ENCODE results near the gene ERP44. TPM values are rescaled to one million over a fixed set of nuclear protein-coding genes. Genes with fewer than 3 reads are reported as not detected.

ERP44 gene
- total RNA-seq, 5 donors from 2014 or later (not counting 1 experiment from before 2014, with no cell fraction given) = 11.3 to 15.1 (median 12.5) TPM

- 90% methylated on average over 2 of the region's 6 CpGs for WGBS (ENCODE audit: insufficient coverage)
Observed at GRCh38 chr9:99931155-99931840, 167.5 kb downstream of the ERP44 start.

DNA sequence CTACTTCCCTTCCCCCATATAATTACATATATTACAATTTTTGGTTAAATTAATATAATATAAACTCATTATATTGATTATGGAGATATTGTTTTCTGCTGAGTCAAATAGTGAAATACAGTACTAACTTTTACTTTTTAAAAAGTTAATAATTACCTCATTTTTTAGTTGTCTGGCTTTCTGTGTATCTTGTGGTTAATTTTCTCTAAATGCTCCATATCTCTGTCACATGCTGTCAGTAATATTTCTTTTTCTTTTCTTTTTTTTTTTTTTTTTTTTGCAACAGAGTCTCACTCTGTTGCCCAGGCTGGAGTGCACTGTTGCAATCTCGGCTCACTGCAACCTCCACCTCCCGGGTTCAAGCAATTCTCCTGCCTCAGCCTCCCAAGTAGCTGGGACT is 169.1 kb downstream of the ERP44 start:
- H3K27me3 ChIP-seq (replicated peaks in 1 of 2; ENCODE audit: control insufficient read depth in 2 of 2, extremely low read depth in 1 of 2, insufficient read depth in 2 of 2, low read length in 1 of 2) = no peaks in the 10 kb centered on the region
- no peak overlapping the region for H3K4me3 ChIP-seq (ENCODE audit: control insufficient read depth in 1 of 2, extremely low read depth in 1 of 2, low read length in 1 of 2)
- H3K4me1 ChIP-seq (ENCODE audit: control insufficient read depth in 1 of 2, extremely low read depth in 1 of 2, insufficient read depth in 2 of 2, low read length in 2 of 2) = no peaks in the 10 kb centered on the region
- POLR2A ChIA-PET = no interaction called here
- peaks cover 57% of the 10 kb centered on the region for H3K36me3 Mint-ChIP-seq
- ATAC-seq (replicated peaks in 1 of 4) (no peak), DNase-seq (no peak)
- H3K27me3 Mint-ChIP-seq = no peaks in the 10 kb centered on the region
- peaks cover 0 to 13% (median 0%) of the 10 kb centered on the region in 3 donors for H3K9me3 Mint-ChIP-seq
- CTCF ChIA-PET = interaction anchor here in 1 of 2 donors (0.7 to 1.0 kb wide), 2 partner anchors 176 to 246 kb away, joined by 4 read pairs; no protein-coding TSS in a partner anchor
- H3K36me3 ChIP-seq (ENCODE audit: control insufficient read depth in 2 of 2, extremely low read depth in 1 of 2, insufficient read depth in 1 of 2, low read length in 1 of 2) = peaks cover 0 to 14% of the 10 kb centered on the region in 2 donors
- peaks cover 1% of the 10 kb centered on the region for H3K9me3 ChIP-seq
- no CpG with 5 or more reads among the region's 2 CpGs for WGBS (ENCODE audit: insufficient coverage)
- H3K27ac Mint-ChIP-seq = no peak overlapping the region
- no peak overlapping the region for H3K4me3 Mint-ChIP-seq
- H3K4me1 Mint-ChIP-seq = peaks cover 25 to 31% (median 27%) of the 10 kb centered on the region in 3 donors
- H3K27ac ChIP-seq (ENCODE audit: low read length) = no peak overlapping the region

More at GRCh38 chr9:99931155-99931840, 167.5 kb downstream of the ERP44 start:
- Histone ChIP-seq H3K9me3 (no peaks in the 10 kb centered on the region), H3K27ac (ENCODE audit: low read length) (no peak overlapping the region), H3K4me1 (ENCODE audit: control insufficient read depth in 1 of 2, extremely low read depth in 1 of 2, insufficient read depth in 2 of 2, low read length in 2 of 2) (no peaks in the 10 kb centered on the region), H3K4me3 (ENCODE audit: control insufficient read depth in 1 of 2, extremely low read depth in 1 of 2, low read length in 1 of 2) (no peak overlapping the region), H3K27me3 (replicated peaks in 1 of 2; ENCODE audit: control insufficient read depth in 2 of 2, extremely low read depth in 1 of 2, insufficient read depth in 2 of 2, low read length in 1 of 2) (no peaks in the 10 kb centered on the region), H3K36me3 (ENCODE audit: control insufficient read depth in 2 of 2, extremely low read depth in 1 of 2, insufficient read depth in 1 of 2, low read length in 1 of 2) (peaks cover 0 to 11% of the 10 kb centered on the region in 2 donors)
- DNase-seq (no peak), ATAC-seq (replicated peaks in 1 of 4) (no peak)
- H3K4me3 Mint-ChIP-seq = no peak overlapping the region
- POLR2A ChIA-PET = no interaction called here
- H3K9me3 Mint-ChIP-seq = peaks cover 0 to 6% (median 4%) of the 10 kb centered on the region in 3 donors
- peaks cover 30 to 37% (median 33%) of the 10 kb centered on the region in 3 donors for H3K4me1 Mint-ChIP-seq
- CTCF ChIA-PET = interaction anchor here in 1 of 2 donors (0.6 kb wide), 1 partner anchor 11 kb away, joined by 3 read pairs; no protein-coding TSS in a partner anchor
- H3K36me3 Mint-ChIP-seq = peaks cover 49% of the 10 kb centered on the region
- no peak overlapping the region for H3K27ac Mint-ChIP-seq
- H3K27me3 Mint-ChIP-seq = no peaks in the 10 kb centered on the region

Other genes starting within 250 kb of the ERP44 start
- gene STX17, start 192.3 kb downstream of the ERP44 start, total RNA-seq = 10 to 100 TPM; 33.5 to 47.5 (median 35.9) TPM
- 10 to 100 TPM; 15.6 to 21.6 (median 19.0) TPM for gene INVS, start 243 bp upstream of the ERP44 start, total RNA-seq

All from T-cell (primary cell).